ENCODE measurements around the gene CKM.
A peak's percentile ranks its signal among the peaks of the same experiment; 100 is the strongest.

The CKM gene

DNA sequence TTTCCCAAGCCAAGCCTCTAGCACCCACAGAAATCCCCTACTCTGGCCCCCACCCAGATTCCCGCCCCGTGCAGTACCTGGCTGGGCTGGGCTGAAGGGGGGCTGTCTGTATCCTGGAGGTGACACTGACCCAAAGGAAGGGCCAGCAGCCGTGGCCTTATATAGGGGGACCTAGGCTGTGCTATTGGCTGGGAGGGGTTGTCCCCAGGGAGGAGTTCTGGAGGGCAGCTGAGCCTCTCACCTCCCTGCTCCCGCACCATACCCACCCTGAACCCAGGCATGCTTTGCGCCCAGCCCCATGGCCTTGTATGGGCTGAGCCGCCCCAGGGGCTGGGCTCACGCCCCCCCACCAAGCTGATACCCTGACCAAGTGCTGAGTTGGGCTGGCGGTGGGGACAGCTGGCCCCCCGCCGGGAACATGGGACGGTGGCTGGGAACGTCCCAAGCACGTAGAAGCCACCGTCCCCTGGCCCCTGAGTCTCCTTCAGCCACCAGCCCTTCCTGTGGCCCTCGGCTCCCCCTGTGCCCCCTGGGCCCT is at the start of gene CKM:
Gene CKM (minus strand): TSS at position 132 of the 538 bp plus-strand sequence. CDS start 3,162 bp downstream, outside the sequence.
- no peak for DNase-seq (ENCODE audit: low read depth in 2 of 2)

- DNase-seq (ENCODE audit: low read depth in 2 of 2) = peak; percentile 99
Observed at GRCh38 chr19:45370410-45371204, 47.9 kb upstream of the CKM start, which contains the start of gene ERCC2. Gene ERCC2, minus strand, starts transcription at chr19:45370573. Its CDS starts 33 bp downstream, at chr19:45370540.

- DNase-seq (ENCODE audit: low read depth in 2 of 2) = no peak
Observed at GRCh38 chr19:45368737-45369340, 46.2 kb upstream of the CKM start.

- no peak for DNase-seq (ENCODE audit: low read depth in 2 of 2)
Observed at GRCh38 chr19:45368127-45368526, 45.5 kb upstream of the CKM start.

GRCh38 chr19:45364696-45365095 is 42.0 kb upstream of the CKM start:
- DNase-seq (ENCODE audit: low read depth in 2 of 2) = no peak

DNA sequence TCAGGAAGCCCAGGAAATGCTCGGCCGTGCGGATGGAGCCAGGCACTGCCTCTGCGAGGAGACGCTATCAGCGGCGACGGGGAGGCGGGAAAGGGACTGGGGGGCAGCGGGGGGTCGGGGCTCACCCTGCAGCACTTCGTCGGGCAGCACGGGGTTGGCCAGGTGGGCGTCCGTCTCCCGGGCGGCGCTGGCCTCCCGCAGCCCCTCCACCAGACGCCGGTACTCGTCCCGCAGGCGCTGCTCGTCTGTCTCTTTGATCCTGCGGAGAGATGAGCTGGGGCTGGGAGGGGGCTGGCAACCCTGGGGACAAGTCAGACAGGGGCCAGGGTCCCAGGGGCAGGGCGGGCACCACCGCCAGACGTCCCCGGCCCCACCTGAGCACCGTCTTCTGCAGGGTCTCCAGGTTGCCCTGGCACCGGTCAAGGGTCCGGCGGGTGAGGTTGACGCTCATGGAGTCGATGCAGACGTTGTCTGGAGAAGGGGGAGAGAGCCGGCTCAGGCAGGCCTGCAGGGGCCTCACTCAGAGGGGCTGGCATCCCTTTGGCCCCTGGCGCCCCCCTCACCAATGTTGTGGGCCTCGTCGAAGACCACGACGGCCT is 41.3 kb upstream of the CKM start:
- no peak for DNase-seq (ENCODE audit: low read depth in 2 of 2)

GRCh38 chr19:45362291-45362690 is 39.6 kb upstream of the CKM start:
- no peak for DNase-seq (ENCODE audit: low read depth in 2 of 2)

GRCh38 chr19:45361608-45362007 is 38.9 kb upstream of the CKM start:
- DNase-seq (ENCODE audit: low read depth in 2 of 2) = no peak

DNA sequence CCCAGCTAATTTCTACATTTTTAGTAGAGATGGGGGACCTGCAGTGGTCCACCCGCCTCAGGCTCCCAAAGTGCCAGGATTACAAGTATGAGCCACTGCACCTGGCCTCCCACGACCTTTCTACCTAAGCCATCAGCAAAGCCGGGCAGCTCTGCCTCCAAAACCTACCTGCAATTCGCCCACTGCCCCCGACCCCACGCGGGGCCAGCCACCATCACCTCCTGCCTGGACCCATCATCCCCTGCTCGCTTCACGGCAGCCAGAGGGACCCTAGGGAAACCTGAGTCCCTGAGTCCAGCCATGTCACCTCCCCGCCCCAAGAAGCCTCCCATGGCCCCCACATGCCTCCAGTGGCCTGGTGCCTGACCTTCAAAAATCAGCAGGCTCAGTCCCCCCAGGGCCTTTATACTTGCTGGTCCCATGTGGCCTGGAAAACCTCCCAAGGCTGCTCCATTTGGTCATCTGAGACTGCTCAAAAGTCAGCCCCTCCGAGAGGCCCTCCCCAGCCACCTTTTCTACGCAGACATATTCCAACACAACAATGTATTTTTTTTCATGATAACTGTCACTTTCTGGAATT is 35.6 kb upstream of the CKM start:
- DNase-seq (ENCODE audit: low read depth in 2 of 2) = no peak

DNA sequence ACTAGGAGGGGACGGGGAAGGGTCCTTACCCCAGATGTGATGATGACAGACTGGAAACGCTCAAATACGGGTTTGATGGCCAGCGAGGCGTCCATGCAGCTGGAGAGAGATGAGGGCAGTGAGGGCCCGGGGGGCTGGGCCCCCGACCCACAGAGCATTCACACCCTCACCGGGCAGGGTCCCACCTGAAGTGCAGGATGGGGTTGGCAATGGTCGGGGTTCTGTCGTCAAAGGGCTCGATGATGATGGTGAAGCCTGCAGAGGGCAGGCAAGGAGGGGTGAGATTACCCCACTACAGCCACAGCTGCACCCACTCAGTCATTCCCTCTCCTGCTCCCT is 34.7 kb upstream of the CKM start:
- DNase-seq (ENCODE audit: low read depth in 2 of 2) = no peak

DNA sequence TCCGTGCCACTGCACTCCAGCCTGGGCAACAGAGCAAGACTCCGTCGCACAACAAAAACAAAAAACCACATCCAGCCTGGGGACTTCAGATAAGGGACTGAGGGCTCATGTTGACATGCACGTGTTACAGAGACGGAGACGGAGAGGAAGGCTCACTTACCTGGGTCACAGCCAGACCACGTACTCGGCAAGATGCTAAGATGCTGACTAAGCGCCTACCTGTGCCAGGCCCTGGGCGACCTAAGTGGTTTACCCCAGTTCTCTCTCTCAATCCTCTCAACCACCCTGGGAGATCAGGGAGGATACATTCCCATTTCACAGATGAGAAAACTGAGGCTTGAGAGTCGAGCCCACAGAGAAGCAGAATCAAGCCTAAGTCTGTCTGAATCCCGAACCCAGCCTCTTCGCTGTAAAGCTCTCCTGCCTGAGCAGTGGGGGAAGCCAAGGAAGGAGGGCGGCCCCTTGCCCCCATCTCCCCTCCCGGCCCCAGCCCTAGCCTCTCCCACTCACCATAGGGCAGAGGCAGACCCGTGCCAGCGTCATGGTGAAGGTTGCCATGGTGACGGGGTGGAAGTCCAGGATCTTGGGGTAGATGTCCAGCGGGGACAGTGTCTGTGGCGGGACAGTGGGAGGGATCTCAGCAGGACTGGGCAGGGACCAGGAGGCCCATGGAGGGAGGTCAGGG is 34.2 kb upstream of the CKM start:
- DNase-seq (ENCODE audit: low read depth in 2 of 2) = no peak

- no peak for DNase-seq (ENCODE audit: low read depth in 2 of 2)
Observed at GRCh38 chr19:45355910-45356309, 33.2 kb upstream of the CKM start.

DNA sequence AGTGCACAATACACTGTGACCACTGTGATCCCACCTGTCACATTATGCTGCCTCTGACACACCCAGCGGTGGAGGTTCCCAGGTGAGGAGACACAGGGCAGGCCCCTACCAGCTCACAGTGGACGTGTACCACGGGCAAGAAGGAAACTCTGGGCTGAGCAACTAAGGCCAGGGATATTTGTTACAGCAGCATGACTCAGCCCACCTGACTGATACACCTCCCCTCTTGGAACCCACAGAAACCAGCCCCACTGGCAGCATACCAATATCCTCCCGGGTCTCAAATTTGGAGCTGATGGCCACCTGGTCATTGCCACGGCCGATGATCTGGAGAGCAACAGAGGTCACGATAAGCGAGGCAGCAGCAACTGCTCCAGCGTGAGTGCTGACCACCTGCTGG is 32.7 kb upstream of the CKM start:
- no peak for DNase-seq (ENCODE audit: low read depth in 2 of 2)

DNA sequence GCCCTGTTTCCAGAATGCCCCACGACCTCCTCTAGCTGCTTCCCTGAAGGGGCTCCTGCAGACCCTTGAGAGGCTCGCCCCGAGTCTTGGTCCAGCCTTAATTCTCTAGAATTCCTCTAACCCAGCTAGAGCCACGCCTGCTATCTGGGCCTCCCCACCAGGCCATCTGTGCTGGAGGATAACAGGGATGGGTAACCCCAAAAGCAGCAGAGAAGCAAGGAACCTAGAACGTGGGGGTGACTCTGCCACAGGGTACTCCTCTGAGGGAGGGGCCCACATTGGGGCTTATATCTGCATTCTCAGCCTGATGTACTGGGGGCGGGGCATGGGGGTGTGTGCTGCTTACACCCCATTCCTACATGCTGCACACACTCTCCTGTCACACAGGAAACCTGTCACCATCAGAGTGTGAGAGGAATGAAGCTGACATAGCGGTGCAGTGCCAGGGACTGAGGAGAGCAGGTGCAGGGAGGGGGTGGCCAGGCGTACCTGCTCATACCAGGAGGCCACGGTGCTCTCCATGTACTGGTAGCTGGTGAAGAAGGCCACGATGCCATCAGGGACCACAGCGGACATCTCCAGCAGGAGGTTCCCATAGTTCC is 31.7 kb upstream of the CKM start:
- DNase-seq (ENCODE audit: low read depth in 2 of 2) = no peak

DNA sequence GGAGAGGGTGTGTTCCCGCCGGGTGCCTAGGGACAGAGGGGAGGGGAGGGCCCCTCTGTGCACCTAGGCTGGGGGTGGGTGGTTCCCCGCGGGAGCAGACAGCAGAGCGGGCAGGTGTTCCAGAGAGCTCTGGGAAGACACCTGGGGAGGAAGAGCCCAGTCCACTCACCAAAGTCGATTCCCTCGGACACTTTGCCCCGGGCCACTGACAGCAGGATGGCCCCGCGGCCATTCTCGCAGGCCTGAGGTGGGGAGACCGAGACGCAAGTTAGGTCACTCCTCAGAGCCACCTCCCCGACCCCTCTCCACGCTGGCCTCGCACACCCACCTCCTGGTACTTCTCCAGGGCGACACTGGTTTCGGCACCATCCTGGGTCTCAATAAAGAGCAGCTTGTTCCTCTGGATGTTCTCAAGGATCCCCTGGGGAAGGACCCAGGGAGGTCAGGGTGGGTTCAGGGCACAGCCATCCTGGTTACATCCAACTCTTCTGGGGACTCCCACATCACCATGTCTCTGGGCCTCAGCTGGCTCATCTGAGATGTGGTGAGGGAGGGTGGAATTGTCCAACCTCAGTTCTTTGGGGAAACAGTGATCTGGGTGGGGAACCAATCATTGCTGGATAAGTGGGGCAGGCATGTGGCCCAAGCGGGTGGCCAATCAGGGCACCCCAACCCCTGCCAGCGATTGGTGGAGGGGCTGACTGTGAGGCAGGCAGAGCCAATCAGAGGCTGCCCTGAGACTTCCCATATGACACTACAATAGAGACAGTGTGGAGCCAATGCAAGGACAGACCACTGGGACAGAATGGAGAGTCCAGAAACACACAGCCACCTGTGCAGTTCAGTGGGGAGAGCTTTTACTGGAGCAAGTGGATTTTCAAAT is 30.5 kb upstream of the CKM start:
- DNase-seq (ENCODE audit: low read depth in 2 of 2) = no peak

DNA sequence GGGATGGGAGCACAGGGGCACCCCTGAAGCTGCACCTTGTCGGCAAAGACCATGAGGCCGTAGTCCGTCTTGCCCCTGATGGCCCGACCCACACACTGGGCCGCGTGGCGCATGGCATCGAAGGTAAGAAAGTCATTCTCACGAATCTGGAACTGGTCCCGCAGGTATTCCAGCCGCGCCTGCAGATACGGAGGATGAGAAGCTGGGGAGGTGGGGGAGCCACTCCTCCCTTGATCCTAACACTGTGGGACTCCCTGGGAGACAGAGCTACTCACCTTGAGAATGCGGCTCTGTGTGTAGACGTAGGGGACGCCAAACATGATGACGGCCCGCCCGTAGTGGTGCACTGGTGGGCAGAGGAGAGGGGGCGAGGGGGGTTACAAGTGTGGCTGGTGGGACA is 29.8 kb upstream of the CKM start:
- DNase-seq (ENCODE audit: low read depth in 2 of 2) = no peak

GRCh38 chr19:45352062-45352461 is 29.4 kb upstream of the CKM start:
- no peak for DNase-seq (ENCODE audit: low read depth in 2 of 2)

GRCh38 chr19:45351401-45351952 is 28.8 kb upstream of the CKM start:
- DNase-seq (ENCODE audit: low read depth in 2 of 2) = no peak

- DNase-seq (ENCODE audit: low read depth in 2 of 2) = no peak
Observed at GRCh38 chr19:45350477-45351058, 27.9 kb upstream of the CKM start.

DNA sequence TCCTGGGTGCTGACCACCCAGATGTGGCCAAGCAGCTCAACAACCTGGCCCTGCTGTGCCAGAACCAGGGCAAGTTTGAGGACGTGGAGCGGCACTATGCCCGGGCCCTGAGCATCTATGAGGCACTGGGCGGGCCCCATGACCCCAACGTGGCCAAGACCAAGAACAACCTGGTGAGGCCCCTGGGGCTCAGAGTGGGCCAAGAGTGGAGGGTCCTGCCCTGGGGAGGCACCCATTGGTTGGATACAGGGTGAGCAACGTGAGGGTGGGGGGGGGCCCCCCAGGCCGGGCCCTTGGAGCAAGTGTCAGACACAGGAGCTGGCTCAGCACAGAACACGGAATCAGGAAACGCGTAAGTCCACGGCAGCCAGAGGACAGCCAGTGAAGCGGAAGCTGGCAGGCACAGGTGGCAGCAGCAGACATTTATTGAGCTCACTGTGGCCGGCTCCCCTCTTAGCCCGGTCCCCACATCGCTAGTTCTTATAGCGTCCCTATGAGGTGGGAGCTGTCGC is 26.8 kb upstream of the CKM start:
- DNase-seq (ENCODE audit: low read depth in 2 of 2) = no peak

Measured in stimulated activated CD8-positive, alpha-beta memory T cell treated with anti-CD3 and anti-CD28 coated beads, Interleukin-2, amount 100 ng/mL, for 1 hour (primary cell).